Peyer's patch (tissue), 4 donors: ENCODE measurements around the gene TMEM235. TPM values are rescaled to one million over a fixed set of nuclear protein-coding genes. Genes with fewer than 3 reads are reported as not detected.
"Not testable (repeated sequence)": the region's sequence is repeated elsewhere in the genome, so short reads cannot be mapped to it uniquely, and the experiment has no call there.

Source experiments
- DNase-seq, 3 donors: peaks; one replicate each; pipeline ENCODE4 v3.0.0-alpha.2; 2017 to 2019
- H3K27ac ChIP-seq, 4 donors: fragments of 200-600 bp; sonication (generic); one replicate each; pipeline ENCODE4 v1.5.1; 2016 to 2019
- H3K27me3 ChIP-seq, 2 donors: fragments of 200-600 bp; sonication (generic); one replicate each; pipeline ENCODE4 v1.5.1; 2019
- H3K36me3 ChIP-seq, 3 donors: fragments of 200-600 bp; sonication (generic); one replicate each; pipeline ENCODE4 v1.5.1; 2016 to 2019
- H3K4me1 ChIP-seq, 4 donors: fragments of 200-600 bp; sonication (generic); one replicate each; pipeline ENCODE4 v1.5.1; 2016 to 2019
- H3K4me3 ChIP-seq, 4 donors: fragments of 200-600 bp; sonication (generic); 1 replicate in 3 of 4; 2 replicates in 1 of 4; pipeline ENCODE4 v1.5.1; 2016 to 2019; ENCODE audit warnings: mild to moderate bottlenecking in 1 of 4
- H3K9me3 ChIP-seq, 4 donors: fragments of 200-600 bp; sonication (generic); one replicate each; pipeline ENCODE4 v1.5.1; 2016 to 2019; ENCODE audit warnings: mild to moderate bottlenecking in 1 of 4
- POLR2A ChIP-seq, 2 donors: fragments of 450-650 bp; IDR thresholded peaks; one replicate each; pipeline ENCODE4 v1.5.1; 2017; ENCODE audit warnings: antibody characterized with exemption in 2 of 2, mild to moderate bottlenecking in 2 of 2, moderate library complexity in 2 of 2
- total RNA-seq, 4 donors: library from RNA; depleted of rRNA; stranded (reverse); fragments of >200 nt; gene quantifications; one replicate each; pipeline ENCODE4 v1.1.0, GENCODE V29; 2016
- TF ChIP-seq, protein P1 (sequence below), 6 experiments: fragments of 450-650 bp in 4 of 6; fragments of 200-600 bp in 2 of 6; sonication (generic) in 1 of 6; IDR thresholded peaks; one replicate each; pipeline ENCODE4 v1.5.1; 2017 to 2019; ENCODE audit warnings: antibody characterized with exemption in 6 of 6, mild to moderate bottlenecking in 3 of 6, moderate library complexity in 1 of 6

TMEM235 gene
- total RNA-seq, 4 donors from 2014 or later = not detected

DNA sequence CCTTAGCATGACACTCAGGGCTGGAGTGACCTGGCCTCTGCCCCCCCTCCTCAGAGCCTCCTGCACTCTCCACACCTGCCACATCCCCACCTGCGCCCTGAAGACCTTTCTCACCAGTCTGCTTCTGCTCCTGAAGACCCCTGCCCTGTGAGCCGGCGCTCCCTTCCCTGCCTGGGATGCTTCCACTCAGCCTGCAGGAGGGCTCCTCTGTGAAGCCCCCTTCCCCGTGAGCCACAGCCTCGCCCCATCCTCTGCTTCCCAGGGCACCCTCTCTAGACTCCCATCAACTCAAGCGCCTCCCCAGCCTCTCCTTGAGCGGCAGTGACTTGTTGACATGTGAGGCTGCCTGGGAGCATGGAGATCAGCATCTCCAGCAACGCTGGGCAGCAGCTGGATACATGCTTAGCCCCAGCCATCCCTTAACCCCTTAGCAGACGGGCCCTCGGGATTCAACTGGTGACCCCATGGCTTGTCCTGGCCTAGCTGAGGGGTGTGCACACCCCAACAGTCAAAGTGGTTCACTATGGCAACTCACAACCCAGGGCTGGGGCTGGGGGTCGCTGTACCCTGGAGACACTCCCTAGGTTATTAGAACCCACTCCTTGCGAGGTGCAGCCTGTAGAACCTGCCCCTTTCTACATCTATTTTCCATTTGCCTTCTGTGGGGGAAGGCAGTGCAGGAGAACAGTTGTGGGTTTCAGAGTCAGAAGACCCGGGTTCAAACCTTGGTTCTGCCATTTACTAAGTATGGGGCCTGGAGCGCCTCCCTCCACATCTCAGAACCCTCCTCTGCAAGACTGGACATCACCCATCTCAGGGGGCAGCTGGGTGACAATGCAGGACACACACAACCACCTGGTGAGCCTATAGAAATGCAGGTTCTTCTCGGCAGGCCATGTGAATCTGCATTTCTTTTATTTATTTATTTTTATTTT lies 21.5 kb downstream of the TMEM235 start:
- H3K4me1 ChIP-seq = peaks cover 0 to 43% (median 31%) of the 10 kb centered on the region in 4 donors
- peak in 1 of 3 donors; percentile 55 for DNase-seq

DNA sequence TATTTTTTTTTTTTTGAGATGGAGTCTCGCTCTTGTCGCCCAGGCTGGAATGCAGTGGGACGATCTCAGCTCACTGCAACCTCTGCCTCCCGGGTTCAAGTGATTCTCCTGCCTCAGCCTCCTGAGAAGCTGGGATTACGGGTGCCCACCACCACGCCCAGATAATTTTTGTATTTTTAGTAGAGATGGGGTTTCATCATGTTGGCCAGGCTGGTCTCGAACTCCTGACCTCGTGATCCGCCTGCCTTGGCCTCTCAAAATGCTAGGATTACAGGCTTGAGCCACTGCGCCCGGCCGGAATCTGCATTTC lies 22.2 kb downstream of the TMEM235 start:
- H3K27me3 ChIP-seq, H3K36me3 ChIP-seq, DNase-seq, H3K9me3 ChIP-seq: not testable (repeated sequence)
- H3K27ac ChIP-seq = peak overlapping the region in 1 of 4 donors; percentile 95
- H3K4me1 ChIP-seq = peaks cover 0 to 44% (median 37%) of the 10 kb centered on the region in 4 donors
- peak overlapping the region; percentile 85 to 100 (median 94) for H3K4me3 ChIP-seq

More for the DNA sequence above, 21.5 kb downstream of the TMEM235 start:
- H3K4me3 ChIP-seq = no peak overlapping the region
- TF ChIP-seq, protein P1, sequence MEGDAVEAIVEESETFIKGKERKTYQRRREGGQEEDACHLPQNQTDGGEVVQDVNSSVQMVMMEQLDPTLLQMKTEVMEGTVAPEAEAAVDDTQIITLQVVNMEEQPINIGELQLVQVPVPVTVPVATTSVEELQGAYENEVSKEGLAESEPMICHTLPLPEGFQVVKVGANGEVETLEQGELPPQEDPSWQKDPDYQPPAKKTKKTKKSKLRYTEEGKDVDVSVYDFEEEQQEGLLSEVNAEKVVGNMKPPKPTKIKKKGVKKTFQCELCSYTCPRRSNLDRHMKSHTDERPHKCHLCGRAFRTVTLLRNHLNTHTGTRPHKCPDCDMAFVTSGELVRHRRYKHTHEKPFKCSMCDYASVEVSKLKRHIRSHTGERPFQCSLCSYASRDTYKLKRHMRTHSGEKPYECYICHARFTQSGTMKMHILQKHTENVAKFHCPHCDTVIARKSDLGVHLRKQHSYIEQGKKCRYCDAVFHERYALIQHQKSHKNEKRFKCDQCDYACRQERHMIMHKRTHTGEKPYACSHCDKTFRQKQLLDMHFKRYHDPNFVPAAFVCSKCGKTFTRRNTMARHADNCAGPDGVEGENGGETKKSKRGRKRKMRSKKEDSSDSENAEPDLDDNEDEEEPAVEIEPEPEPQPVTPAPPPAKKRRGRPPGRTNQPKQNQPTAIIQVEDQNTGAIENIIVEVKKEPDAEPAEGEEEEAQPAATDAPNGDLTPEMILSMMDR (IDR thresholded peaks at IDR 0.05) = no peak
- TF ChIP-seq POLR2A (IDR thresholded peaks at IDR 0.05) = no peak
- peak overlapping the region in 2 of 4 donors; percentile 57 to 95 for H3K27ac ChIP-seq
- no peaks in the 10 kb centered on the region for H3K27me3 ChIP-seq
- no peaks in the 10 kb centered on the region for H3K36me3 ChIP-seq
- H3K9me3 ChIP-seq = no peaks in the 10 kb centered on the region

DNA sequence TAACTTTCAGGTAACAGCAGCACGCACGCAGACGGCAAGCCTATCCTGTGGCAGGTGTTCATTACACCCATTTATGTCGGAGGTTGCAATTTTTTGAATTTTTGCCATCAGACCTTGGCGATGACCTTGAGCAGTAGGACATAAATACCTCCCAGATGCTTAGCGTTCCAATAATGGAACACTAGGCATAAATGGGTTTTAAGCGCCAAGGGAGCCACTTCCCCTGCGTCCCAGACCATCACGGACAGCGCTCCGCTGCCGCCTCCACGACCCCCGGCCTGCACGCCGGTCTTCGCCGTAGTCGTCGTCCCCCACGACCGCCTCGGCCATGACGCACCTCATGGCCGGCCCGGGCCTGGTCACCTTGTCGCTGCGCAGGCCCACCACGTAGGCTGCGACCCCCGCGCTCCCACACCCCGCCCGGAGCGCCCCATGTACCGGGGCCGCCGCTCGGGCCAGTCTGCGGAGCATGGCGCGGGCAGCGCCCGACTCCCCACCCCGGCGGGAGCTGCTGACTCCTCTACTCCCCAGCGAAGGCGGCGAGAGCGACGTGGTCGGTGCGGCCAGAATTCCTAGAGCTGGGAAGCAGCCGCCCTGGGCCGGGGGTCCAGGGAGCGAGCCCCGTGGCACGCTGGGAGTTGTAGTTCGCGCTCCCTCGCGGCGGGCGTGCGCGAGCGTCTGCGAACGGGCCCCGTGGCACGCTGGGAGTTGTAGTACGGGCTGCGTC lies 22.7 kb downstream of the TMEM235 start:
- Histone ChIP-seq H3K27ac (peak overlapping the region; percentile 87 to 95 (median 91)), H3K36me3 (no peaks in the 10 kb centered on the region), H3K9me3 (no peaks in the 10 kb centered on the region), H3K4me1 (peaks cover 0 to 48% (median 42%) of the 10 kb centered on the region in 4 donors), H3K4me3 (peak overlapping the region; percentile 85 to 100 (median 94)), H3K27me3 (no peaks in the 10 kb centered on the region)
- TF ChIP-seq POLR2A (IDR thresholded peaks at IDR 0.05) = peak; percentile 47 to 49
- TF ChIP-seq, protein P1 (IDR thresholded peaks at IDR 0.05) = peak in 2 of 6 experiments; percentile 10 to 18
- DNase-seq = peak; percentile 85 to 93 (median 90)

DNA sequence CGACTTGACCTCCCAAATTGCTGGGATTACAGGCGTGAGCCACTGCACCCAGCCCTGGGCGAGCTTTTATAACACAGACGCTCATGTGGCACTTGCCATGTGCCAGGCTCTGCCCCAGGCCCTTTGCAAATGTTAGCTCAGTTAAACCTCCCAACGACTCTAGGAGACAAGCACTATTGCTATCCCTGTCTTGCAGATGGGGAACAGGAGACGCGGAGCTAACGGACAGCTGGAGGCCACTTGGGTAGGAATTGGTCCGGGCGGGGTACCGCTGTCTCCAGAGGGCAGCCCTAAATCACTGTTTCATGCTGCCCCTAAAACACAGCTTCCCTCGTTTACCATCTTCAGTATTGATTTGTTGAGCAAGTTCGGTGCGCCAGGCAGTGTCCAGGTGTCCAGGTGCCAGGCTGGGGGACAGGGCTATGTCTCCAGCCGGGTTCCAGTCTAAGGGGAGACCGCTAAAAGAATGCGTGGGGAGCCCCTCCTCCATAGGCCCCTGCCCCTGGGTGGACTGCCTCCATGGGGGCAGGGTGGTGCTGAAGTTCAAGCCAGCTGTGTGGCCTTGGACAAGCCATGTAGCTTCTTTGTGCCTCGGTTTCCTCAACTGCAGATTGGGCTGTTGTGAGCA lies 23.7 kb downstream of the TMEM235 start:
- Histone ChIP-seq H3K4me1 (peaks cover 0 to 48% (median 42%) of the 10 kb centered on the region in 4 donors), H3K27ac (no peak overlapping the region), H3K9me3 (no peaks in the 10 kb centered on the region), H3K36me3 (no peaks in the 10 kb centered on the region), H3K4me3 (no peak overlapping the region), H3K27me3 (no peaks in the 10 kb centered on the region)
- DNase-seq = no peak
- TF ChIP-seq POLR2A (IDR thresholded peaks at IDR 0.05) = no peak
- TF ChIP-seq, protein P1 (IDR thresholded peaks at IDR 0.05) = no peak

DNA sequence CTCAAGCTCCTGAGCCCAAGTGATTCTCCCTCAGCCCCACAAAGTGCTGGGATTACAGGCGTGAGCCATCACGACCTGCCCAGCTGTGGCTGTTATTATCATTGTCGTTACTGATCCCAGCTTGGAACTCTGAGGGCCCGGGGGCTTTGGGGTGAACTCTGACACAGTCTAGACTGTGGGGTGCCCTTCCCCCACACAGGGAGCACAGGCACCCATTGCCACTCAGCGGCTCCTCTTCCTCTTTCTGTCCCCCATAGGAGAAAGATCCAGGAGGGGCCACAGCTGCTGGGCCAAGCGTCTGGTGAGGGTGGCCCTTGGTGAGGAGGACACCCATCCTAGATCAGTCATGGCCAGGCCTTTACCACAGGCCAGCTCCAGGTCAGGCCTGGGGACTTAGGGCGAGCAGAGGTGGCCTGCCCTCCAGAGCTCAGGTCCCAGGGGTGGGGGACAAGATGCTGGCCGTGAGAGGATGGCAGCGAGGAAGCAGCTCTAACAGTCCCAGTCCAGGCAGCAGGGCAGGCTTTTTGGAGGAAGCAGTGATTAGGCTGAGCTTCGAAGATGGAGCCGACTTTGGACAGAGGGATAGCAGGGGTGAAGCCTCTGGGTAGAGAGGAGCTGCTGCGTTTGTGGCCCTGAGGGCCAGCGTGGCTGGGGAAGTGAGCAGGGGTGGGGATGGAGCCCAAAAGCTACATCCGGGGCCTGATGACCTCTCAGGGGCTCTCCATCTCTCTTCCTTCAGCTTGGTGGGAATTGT lies 24.7 kb downstream of the TMEM235 start:
- Histone ChIP-seq H3K4me3 (no peak overlapping the region), H3K27ac (peak overlapping the region in 1 of 4 donors; percentile 31), H3K4me1 (peaks cover 0 to 40% (median 35%) of the 10 kb centered on the region in 4 donors), H3K9me3 (no peaks in the 10 kb centered on the region), H3K27me3 (no peaks in the 10 kb centered on the region), H3K36me3 (no peaks in the 10 kb centered on the region)
- DNase-seq = no peak
- TF ChIP-seq, protein P1 (IDR thresholded peaks at IDR 0.05) = no peak
- no peak for TF ChIP-seq POLR2A (IDR thresholded peaks at IDR 0.05)
